GM23338 (cell line): ENCODE measurements around the gene KCNK1.

Source experiments
- CREB1 ChIP-seq: fragments of 250-450 bp; sonication (Bioruptor Pico); IDR thresholded peaks from 2 replicates; pipeline ENCODE4 v1.5.0; 2020; ENCODE audit warnings: low read depth, mild to moderate bottlenecking, moderate library complexity
- CTCF ChIP-seq, 2 experiments: fragments of 200-600 bp in 1 of 2; sonication (generic) in 1 of 2; conservative IDR thresholded peaks; 2 replicates each; pipeline versions ENCODE4 v1.5.1 to v1.6.1; 2016 to 2017; ENCODE audit warnings: antibody characterized with exemption in 2 of 2, low read depth in 2 of 2, mild to moderate bottlenecking in 2 of 2, moderate library complexity in 1 of 2
- ETS1 ChIP-seq: IDR thresholded peaks from 2 replicates; pipeline ENCODE4 v1.6.1; 2016; ENCODE audit warnings: antibody characterized with exemption
- EZH2 ChIP-seq: fragments of 200-600 bp; sonication (generic); IDR thresholded peaks from one replicate; pipeline ENCODE4 v1.8.0; 2017; ENCODE audit warnings: antibody characterized with exemption, mild to moderate bottlenecking, low read depth; ENCODE audit not compliant: unreplicated experiment
- EZH2phosphoT487 ChIP-seq: fragments of 200-600 bp; sonication (generic); IDR thresholded peaks from one replicate; pipeline ENCODE4 v1.8.1; 2018; ENCODE audit warnings: antibody characterized with exemption; ENCODE audit not compliant: unreplicated experiment
- JUNB ChIP-seq: IDR thresholded peaks from one replicate; pipeline ENCODE4 v1.6.1; 2016; ENCODE audit warnings: antibody characterized with exemption; ENCODE audit not compliant: unreplicated experiment
- NANOG ChIP-seq: IDR thresholded peaks from 2 replicates; pipeline ENCODE4 v1.6.1; 2016; ENCODE audit warnings: antibody characterized with exemption, borderline replicate concordance
- POLR2AphosphoS5 ChIP-seq: IDR thresholded peaks from 2 replicates; pipeline ENCODE4 v1.6.1; 2016; ENCODE audit warnings: antibody characterized with exemption, low read depth
- REST ChIP-seq: IDR thresholded peaks from one replicate; pipeline ENCODE4 v1.6.1; 2018; ENCODE audit warnings: antibody characterized with exemption; ENCODE audit not compliant: unreplicated experiment
- STAT1 ChIP-seq: IDR thresholded peaks from one replicate; pipeline ENCODE4 v1.6.1; 2016; ENCODE audit warnings: antibody characterized with exemption; ENCODE audit not compliant: unreplicated experiment
- ZNF114 ChIP-seq: fragments of 250-450 bp; sonication (Bioruptor Pico); IDR thresholded peaks from 2 replicates; pipeline ENCODE4 v1.5.0; 2020; ENCODE audit warnings: mild to moderate bottlenecking, moderate library complexity
- ZNF331 ChIP-seq: fragments of 250-450 bp; sonication (Bioruptor Pico); IDR thresholded peaks from 2 replicates; pipeline ENCODE4 v1.5.0; 2020; ENCODE audit warnings: low read depth, mild to moderate bottlenecking, moderate library complexity
- ZNF462 ChIP-seq: fragments of 250-450 bp; sonication (Bioruptor Pico); IDR thresholded peaks from 2 replicates; pipeline ENCODE4 v1.5.0; 2020; ENCODE audit warnings: mild to moderate bottlenecking, moderate library complexity

GRCh38 chr1:233704898-233705723, 91.2 kb downstream of the KCNK1 start:
- no peak for TF ChIP-seq CTCF (conservative IDR thresholded peaks at IDR 0.05; ENCODE audit: low read depth in 2 of 2)
- TF ChIP-seq EZH2: no peak
- no peak for TF ChIP-seq NANOG
- no peak for TF ChIP-seq POLR2AphosphoS5
- TF ChIP-seq JUNB: no peak
- TF ChIP-seq EZH2phosphoT487: no peak
- no peak for TF ChIP-seq REST
- TF ChIP-seq STAT1: no peak
- no peak for TF ChIP-seq CREB1 (CRISPR knock-in tag)
- no peak for TF ChIP-seq ETS1
- TF ChIP-seq ZNF331 (CRISPR knock-in tag): no peak
- no peak for TF ChIP-seq ZNF462
- TF ChIP-seq ZNF114: no peak
